ENCODE data around the gene TIA1.
"Not testable (repeated sequence)": the region's sequence is repeated elsewhere in the genome, so short reads cannot be mapped to it uniquely, and the experiment has no call there.

The TIA1 gene, protein sequence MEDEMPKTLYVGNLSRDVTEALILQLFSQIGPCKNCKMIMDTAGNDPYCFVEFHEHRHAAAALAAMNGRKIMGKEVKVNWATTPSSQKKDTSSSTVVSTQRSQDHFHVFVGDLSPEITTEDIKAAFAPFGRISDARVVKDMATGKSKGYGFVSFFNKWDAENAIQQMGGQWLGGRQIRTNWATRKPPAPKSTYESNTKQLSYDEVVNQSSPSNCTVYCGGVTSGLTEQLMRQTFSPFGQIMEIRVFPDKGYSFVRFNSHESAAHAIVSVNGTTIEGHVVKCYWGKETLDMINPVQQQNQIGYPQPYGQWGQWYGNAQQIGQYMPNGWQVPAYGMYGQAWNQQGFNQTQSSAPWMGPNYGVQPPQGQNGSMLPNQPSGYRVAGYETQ

DNA sequence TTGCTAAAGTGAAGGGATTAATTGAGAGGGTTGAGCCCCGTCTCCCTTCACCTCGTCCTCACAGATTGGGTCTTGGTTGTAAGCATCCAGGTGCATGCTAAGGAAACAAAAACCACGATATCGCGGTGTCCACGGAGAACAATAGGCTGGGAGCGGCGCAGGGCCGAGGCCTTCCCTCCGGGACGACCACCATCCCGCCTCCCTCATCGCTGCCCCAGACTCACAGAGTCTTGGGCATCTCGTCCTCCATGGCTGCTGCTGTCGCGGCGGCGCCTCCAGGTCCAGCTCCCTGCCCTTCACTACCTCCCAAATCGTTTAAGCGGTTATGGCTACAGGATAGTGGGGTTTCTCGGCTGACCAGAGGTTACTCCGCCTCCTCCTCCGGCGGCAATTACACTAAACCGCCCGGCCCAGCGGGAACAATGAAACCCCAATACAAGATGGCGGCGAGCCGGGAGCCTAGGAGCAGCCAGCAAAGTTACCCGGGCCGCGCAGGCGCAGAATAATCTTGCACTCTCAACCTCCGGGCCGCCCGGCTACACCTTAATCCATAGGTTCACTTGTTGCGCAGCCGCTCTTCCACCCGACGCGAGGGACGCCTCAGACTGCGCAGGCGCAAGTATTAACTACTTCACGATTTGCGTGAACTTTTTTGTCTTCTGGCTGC, at the start of gene TIA1:
Gene TIA1, minus strand, starts transcription at position 448 of the 667 bp plus-strand sequence. Its CDS starts 198 bp downstream, at position 250.
- peak; percentile 98 for DNase-seq

- DNase-seq: not testable (repeated sequence)
Measured at GRCh38 chr2:70297828-70298227, 49.4 kb upstream of the TIA1 start.

- no peak for DNase-seq
Measured at GRCh38 chr2:70283500-70284191, 35.2 kb upstream of the TIA1 start.

- DNase-seq: no peak
Measured at GRCh38 chr2:70282439-70282838, 34.0 kb upstream of the TIA1 start.

DNA sequence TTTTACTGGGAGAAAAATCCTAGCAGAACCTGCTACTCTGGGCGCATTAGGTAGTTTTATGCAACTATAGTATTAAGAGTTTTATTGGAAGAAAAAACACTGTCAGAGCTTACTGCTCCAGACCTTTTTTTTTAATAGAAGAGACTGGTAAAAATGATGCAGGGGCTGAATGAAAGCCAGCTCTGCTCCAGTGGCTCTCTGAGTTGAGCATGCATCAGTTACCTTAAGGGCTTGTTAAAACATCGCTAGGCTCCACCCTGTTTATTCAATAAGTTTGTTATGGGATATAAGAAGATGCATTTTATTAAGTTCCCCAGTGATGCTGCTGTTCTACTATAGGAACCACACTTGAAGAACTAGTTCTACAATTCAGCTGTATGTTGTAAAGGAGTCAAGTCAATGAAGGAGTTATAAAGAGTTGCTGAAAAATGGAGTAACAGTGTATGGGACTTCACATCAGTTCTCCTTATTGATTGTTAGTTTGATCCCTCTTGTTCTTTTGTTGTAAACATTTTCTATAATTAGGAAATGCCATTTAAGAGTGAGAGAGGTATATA, 31.9 kb upstream of the TIA1 start:
- no peak for DNase-seq

DNA sequence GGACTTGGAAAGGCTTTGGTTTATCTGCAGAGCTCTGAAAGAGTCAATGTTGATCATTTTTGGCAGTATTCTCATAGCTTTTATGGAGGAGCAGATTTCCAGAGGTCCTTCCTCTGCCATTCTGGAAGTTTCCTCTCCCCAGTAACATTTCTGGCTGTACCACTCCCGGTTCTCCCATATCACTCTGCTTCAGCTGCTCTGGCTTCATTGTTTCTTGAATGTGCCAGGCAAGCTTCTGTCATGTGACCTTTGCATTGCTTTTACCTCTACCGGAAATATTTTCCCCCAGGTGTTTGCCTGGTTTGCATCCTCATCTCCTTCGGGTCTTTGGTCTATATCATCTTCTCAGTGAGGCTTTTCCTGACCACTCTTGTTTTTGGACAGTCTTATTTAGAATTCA, 21.9 kb upstream of the TIA1 start:
- no peak for DNase-seq

- not testable (repeated sequence) for DNase-seq
Measured at GRCh38 chr2:70269422-70270302, 21.2 kb upstream of the TIA1 start.

- DNase-seq: not testable (repeated sequence)
Measured at GRCh38 chr2:70266925-70267324, 18.5 kb upstream of the TIA1 start.

DNA sequence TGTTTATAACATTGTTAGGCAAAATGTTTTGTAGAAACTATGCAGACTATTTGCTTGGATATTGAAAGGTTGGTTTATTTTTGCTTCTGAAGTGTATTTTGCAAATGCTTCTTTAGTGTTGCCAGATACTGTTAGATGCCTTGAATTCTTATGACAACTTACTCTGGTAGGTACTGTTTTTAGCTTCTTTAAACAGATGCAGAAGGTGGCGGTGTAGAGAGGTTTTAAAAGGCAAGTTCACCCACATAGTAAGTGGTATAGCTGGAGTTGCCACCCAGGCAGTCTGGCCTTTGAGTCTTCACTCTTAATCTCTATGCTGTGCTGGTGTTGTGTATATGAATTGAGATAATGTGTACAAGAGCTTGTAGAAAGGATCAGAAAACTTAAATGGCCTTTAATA, 13.1 kb upstream of the TIA1 start:
- no peak for DNase-seq

DNA sequence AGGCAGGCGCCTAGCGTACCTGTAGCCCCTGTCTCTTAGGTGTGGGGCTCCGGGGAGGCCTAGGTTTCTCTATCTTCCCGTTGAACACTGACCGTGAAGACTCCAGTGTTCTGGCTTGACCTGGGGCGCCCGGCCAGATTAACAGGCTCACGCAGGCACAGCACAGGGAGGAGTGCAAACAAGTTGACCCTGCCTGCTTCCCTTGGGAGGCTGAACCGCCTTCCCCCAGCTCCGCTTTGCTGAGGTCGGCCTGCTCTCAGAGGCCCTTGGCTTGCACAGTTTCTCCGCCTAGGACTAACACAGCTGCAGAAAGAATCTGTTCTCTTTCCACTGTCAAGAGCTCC, 10.1 kb upstream of the TIA1 start:
- peak; percentile 33 for DNase-seq

GRCh38 chr2:70255637-70256314, 7.3 kb upstream of the TIA1 start:
- no peak for DNase-seq

DNA sequence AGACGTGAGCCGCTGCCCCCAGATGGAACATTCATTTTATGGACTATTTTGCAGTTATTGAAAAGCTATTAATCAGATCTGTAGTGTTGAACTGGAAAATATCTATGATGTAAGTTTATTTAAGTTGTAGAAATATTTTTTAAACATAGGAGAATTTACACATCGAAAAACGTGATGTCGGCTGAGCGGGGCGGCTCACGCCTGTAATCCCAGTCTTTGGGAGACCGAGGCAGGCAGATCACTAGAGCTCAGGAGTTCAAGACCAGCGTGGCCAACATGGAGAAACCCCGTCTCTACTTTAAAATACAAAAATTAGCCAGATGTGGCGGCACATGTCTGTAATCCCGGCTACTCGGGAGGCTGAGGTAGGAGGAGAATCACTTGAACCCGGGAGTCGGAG, 2.0 kb upstream of the TIA1 start:
- no peak for DNase-seq

GRCh38 chr2:70247364-70248180, 856 bp downstream of the TIA1 start:
- peak; percentile 26 for DNase-seq

GRCh38 chr2:70243806-70244584, 4.4 kb downstream of the TIA1 start:
- no peak for DNase-seq

GRCh38 chr2:70242552-70242951, 5.9 kb downstream of the TIA1 start:
- DNase-seq: no peak

DNA sequence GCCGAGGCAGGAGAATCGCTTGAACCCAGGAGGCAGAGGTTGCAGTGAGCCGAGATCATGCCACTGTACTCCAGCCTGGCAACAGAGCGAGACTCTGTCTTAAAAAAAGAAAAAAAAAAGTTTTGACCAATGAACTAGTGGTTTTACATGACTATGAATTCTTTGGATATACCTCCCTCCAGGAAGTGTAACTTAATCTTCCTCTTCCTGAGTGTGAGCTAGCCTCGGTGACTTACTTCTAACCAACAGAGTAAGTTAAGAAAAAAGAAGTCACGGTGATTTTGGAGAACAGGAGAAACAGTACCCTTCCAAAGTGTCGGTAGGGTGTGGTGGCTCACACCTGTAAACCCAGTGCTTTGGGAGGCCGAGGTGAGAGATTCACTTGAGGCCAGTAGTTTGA, 7.1 kb downstream of the TIA1 start:
- peak; percentile 19 for DNase-seq

- no peak for DNase-seq
Measured at GRCh38 chr2:70240599-70240998, 7.8 kb downstream of the TIA1 start.

DNA sequence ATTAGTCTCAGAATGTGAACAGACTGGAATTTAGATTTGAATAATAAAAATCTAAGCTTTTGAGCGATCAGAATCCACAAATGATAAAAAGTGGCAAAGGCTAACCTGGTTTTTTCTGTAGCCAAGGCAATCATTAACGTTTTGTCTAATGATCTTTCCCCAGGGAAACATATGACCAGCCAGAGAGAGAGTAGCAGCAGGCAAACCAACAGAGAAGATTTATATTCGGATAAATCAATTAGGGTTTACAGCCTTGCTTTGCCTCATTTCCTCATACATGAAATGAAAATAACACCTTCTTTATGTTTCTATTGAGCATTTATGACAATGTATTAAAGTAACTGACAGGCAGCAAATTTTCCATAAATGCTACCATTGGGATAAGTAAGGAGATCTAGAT, 14.5 kb downstream of the TIA1 start:
- no peak for DNase-seq

DNA sequence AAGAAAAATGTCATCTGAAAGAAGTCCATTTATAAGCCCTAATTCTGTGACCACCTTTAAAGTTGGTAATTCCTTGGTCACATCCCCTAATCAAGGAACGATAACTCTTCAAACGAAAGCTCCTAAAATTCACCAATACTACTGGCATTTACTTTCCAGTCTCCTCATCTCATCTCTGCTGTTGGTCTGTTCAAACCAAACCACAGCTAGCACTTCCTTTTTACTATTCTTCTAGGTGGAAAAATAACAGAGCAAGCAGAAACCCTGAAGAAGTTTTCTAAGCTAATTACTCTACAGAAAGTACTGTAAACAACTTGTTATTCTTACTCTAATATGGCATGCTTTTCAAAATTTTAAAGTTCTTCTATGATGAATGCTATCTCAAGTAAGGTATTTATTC, 21.6 kb downstream of the TIA1 start:
- no peak for DNase-seq

DNA sequence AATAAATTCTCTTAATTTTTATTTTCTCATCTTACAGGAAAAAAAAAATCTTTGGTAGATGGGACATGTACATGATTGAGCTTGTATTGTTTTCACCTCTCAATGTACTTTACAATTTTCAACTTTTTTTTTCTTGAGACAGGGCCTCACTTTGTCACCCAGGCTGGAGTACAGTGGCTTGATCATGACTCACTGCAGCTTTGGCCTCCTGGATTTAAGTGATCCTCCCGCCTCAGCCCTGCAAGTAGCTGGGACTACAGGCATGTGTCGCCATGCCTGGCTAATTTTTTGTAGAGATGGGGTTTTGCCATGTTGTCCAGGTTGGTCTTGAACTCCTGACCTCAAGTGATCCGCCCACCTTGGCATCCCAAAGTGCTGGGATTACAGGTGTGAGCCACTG, 25.1 kb downstream of the TIA1 start:
- DNase-seq: peak; percentile 32

Measured in EL (cell line).